HG02884 (cell line): ENCODE results near the gene MAPT.
"Not testable (repeated sequence)": the region's sequence is repeated elsewhere in the genome, so short reads cannot be mapped to it uniquely, and the experiment has no call there.

Experiments used
- ATAC-seq: cut with Tn5 transposase; IDR thresholded peaks from one replicate; pipeline ENCODE4 v1.9.1; 2021; ENCODE audit warnings: mild to moderate bottlenecking, moderate library complexity; ENCODE audit not compliant: unreplicated experiment

Gene MAPT

GRCh38 chr17:46002311-46002972 lies 108.1 kb downstream of the MAPT start:
- ATAC-seq = no peak

DNA sequence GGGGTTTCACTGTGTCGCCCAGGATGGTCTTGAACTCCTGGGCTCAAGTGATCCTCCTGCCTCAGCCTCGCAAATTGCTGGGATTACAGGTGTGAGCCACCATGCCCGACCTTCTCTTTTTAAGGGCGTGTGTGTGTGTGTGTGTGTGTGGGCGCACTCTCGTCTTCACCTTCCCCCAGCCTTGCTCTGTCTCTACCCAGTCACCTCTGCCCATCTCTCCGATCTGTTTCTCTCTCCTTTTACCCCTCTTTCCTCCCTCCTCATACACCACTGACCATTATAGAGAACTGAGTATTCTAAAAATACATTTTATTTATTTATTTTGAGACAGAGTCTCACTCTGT lies 108.6 kb downstream of the MAPT start:
- ATAC-seq = no peak

DNA sequence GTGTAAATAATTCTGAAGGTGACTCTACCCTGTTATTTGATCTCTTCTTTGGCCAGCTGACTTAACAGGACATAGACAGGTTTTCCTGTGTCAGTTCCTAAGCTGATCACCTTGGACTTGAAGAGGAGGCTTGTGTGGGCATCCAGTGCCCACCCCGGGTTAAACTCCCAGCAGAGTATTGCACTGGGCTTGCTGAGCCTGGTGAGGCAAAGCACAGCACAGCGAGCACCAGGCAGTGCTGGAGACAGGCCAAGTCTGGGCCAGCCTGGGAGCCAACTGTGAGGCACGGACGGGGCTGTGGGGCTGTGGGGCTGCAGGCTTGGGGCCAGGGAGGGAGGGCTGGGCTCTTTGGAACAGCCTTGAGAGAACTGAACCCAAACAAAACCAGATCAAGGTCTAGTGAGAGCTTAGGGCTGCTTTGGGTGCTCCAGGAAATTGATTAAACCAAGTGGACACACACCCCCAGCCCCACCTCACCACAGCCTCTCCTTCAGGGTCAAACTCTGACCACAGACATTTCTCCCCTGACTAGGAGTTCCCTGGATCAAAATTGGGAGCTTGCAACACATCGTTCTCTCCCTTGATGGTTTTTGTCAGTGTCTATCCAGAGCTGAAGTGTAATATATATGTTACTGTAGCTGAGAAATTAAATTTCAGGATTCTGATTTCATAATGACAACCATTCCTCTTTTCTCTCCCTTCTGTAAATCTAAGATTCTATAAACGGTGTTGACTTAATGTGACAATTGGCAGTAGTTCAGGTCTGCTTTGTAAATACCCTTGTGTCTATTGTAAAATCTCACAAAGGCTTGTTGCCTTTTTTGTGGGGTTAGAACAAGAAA lies 109.8 kb downstream of the MAPT start:
- no peak for ATAC-seq

DNA sequence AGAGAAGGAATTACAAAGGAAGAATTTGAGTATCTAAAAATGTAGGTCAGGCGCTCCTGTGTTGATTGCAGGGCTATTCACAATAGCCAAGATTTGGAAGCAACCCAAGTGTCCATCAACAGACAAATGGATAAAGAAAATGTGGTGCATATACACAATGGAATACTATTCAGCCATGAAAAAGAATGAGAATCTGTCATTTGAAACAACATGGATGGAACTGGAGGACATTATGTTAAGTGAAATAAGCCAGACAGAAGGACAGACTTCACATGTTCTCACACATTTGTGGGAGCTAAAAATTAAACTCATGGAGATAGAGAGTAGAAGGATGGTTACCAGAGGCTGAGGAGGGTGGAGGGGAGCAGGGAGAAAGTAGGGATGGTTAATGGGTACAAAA lies 111.7 kb downstream of the MAPT start:
- not testable (repeated sequence) for ATAC-seq

DNA sequence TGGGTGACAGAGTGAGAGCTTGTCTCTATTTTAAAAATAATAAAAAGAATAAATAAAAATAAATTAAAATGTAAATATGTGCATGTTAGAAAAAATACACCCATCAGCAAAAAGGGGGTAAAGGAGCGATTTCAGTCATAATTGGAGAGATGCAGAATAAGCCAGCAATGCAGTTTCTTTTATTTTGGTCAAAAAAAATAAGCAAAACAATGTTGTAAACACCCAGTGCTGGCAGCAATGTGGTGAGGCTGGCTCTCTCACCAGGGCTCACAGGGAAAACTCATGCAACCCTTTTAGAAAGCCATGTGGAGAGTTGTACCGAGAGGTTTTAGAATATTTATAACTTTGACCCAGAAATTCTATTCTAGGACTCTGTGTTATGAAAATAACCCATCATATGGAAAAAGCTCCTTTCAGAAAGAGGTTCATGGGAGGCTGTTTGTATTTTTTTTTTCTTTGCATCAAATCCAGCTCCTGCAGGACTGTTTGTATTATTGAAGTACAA lies 113.2 kb downstream of the MAPT start:
- ATAC-seq = no peak

DNA sequence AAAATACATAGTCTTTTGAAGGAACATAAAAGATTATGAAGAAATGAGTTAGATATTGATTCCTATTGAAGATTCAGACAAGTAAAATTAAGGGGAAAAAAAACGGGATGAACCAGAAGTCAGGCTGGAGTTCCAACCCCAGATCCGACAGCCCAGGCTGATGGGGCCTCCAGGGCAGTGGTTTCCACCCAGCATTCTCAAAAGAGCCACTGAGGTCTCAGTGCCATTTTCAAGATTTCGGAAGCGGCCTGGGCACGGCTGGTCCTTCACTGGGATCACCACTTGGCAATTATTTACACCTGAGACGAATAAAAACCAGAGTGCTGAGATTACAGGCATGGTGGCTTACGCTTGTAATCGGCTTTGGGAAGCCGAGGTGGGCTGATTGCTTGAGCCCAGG lies 114.2 kb downstream of the MAPT start:
- no peak for ATAC-seq

DNA sequence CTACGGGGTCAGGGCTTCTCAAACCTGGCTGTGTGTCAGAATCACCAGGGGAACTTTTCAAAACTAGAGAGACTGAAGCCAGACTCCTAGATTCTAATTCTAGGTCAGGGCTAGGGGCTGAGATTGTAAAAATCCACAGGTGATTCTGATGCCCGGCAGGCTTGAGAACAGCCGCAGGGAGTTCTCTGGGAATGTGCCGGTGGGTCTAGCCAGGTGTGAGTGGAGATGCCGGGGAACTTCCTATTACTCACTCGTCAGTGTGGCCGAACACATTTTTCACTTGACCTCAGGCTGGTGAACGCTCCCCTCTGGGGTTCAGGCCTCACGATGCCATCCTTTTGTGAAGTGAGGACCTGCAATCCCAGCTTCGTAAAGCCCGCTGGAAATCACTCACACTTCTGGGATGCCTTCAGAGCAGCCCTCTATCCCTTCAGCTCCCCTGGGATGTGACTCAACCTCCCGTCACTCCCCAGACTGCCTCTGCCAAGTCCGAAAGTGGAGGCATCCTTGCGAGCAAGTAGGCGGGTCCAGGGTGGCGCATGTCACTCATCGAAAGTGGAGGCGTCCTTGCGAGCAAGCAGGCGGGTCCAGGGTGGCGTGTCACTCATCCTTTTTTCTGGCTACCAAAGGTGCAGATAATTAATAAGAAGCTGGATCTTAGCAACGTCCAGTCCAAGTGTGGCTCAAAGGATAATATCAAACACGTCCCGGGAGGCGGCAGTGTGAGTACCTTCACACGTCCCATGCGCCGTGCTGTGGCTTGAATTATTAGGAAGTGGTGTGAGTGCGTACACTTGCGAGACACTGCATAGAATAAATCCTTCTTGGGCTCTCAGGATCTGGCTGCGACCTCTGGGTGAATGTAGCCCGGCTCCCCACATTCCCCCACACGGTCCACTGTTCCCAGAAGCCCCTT lies 115.6 kb downstream of the MAPT start:
- ATAC-seq = no peak

GRCh38 chr17:46010597-46011186 lies 116.3 kb downstream of the MAPT start:
- ATAC-seq = no peak

DNA sequence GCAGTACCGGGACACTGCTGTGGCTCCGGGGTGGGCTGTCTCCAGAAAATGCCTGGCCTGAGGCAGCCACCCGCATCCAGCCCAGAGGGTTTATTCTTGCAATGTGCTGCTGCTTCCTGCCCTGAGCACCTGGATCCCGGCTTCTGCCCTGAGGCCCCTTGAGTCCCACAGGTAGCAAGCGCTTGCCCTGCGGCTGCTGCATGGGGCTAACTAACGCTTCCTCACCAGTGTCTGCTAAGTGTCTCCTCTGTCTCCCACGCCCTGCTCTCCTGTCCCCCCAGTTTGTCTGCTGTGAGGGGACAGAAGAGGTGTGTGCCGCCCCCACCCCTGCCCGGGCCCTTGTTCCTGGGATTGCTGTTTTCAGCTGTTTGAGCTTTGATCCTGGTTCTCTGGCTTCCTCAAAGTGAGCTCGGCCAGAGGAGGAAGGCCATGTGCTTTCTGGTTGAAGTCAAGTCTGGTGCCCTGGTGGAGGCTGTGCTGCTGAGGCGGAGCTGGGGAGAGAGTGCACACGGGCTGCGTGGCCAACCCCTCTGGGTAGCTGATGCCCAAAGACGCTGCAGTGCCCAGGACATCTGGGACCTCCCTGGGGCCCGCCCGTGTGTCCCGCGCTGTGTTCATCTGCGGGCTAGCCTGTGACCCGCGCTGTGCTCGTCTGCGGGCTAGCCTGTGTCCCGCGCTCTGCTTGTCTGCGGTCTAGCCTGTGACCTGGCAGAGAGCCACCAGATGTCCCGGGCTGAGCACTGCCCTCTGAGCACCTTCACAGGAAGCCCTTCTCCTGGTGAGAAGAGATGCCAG lies 117.6 kb downstream of the MAPT start:
- ATAC-seq = no peak

DNA sequence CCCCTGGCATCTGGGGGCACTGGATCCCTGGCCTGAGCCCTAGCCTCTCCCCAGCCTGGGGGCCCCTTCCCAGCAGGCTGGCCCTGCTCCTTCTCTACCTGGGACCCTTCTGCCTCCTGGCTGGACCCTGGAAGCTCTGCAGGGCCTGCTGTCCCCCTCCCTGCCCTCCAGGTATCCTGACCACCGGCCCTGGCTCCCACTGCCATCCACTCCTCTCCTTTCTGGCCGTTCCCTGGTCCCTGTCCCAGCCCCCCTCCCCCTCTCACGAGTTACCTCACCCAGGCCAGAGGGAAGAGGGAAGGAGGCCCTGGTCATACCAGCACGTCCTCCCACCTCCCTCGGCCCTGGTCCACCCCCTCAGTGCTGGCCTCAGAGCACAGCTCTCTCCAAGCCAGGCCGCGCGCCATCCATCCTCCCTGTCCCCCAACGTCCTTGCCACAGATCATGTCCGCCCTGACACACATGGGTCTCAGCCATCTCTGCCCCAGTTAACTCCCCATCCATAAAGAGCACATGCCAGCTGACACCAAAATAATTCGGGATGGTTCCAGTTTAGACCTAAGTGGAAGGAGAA lies 118.2 kb downstream of the MAPT start:
- no peak for ATAC-seq

GRCh38 chr17:46013127-46013501 lies 118.8 kb downstream of the MAPT start:
- ATAC-seq = no peak

DNA sequence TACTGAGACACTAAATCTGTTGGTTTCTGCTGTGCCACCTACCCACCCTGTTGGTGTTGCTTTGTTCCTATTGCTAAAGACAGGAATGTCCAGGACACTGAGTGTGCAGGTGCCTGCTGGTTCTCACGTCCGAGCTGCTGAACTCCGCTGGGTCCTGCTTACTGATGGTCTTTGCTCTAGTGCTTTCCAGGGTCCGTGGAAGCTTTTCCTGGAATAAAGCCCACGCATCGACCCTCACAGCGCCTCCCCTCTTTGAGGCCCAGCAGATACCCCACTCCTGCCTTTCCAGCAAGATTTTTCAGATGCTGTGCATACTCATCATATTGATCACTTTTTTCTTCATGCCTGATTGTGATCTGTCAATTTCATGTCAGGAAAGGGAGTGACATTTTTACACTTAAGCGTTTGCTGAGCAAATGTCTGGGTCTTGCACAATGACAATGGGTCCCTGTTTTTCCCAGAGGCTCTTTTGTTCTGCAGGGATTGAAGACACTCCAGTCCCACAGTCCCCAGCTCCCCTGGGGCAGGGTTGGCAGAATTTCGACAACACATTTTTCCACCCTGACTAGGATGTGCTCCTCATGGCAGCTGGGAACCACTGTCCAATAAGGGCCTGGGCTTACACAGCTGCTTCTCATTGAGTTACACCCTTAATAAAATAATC lies 119.3 kb downstream of the MAPT start:
- no peak for ATAC-seq

- not testable (repeated sequence) for ATAC-seq
Observed at GRCh38 chr17:46019408-46019925, 125.1 kb downstream of the MAPT start.

DNA sequence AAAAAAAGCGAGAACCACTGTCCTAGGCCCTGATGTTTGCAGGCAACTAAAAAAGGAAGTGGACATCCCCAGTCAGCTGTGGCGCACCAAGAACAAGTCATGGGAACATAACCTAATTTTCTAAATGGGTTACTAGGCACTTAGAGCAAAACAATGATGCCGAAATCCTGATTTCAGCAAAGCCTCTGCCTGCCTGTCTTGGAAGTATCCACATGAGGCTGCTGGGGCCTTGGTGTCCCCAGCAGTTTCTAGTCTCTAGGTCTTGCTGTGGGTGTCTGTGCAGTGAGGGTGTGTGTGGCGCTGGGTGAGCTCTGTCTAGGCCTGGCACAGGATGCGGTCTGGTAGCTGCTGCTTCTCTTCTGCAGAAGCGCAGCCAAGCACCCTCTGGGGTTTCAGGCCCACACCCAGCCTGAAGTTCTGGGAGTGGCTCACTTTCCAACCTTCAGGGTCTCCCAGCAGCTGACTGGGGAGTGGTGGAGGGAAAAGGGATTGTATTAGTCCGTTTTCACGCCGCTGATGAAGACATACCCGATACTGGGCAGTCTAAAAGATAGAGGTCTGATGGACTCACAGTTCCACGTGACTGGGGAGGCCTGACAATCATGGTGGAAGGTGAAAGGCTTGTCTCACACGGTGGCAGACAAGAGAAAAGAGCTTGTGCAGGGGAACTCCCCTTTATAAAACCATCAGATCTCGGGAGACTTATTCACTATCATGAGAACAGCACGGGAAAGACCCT lies 125.8 kb downstream of the MAPT start:
- no peak for ATAC-seq

DNA sequence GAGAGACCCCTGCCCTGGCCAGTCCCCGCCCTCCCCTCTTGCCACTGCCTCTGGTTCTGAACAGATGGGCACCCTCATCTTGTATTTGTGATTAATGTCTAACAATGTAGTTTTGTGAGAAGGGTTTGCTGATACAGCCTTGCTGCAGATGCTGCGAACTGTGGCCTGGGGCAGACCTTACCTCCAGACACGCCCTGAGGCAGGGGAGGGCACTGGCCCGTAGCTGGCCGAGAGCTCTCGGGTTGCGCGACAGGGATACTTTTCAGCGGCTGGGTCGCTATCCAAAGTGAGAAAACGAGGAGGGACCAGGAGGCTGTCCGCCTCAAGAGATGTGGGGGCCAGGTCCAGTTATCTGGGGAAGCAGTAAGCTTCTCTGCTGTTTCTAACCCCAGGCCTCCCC lies 126.6 kb downstream of the MAPT start:
- no peak for ATAC-seq

DNA sequence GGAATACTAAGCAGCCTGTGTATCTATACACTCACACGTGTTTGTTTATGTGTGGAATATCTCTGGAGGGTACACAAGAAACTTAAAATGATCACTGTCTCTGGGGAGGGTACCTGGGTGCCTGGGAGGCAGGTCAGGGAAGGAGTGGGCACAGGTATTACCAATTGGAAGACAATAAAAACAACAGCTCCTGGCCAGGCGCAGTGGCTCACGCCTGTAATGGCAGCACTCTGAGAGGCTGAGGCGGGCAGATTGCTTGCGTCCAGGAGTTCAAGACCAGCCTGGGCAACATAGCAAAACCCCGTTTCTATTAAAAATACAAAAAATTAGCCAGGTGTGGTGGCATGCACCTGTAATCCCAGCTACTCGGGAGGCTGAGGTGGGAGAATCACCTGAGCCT lies 129.0 kb downstream of the MAPT start:
- ATAC-seq = not testable (repeated sequence)

DNA sequence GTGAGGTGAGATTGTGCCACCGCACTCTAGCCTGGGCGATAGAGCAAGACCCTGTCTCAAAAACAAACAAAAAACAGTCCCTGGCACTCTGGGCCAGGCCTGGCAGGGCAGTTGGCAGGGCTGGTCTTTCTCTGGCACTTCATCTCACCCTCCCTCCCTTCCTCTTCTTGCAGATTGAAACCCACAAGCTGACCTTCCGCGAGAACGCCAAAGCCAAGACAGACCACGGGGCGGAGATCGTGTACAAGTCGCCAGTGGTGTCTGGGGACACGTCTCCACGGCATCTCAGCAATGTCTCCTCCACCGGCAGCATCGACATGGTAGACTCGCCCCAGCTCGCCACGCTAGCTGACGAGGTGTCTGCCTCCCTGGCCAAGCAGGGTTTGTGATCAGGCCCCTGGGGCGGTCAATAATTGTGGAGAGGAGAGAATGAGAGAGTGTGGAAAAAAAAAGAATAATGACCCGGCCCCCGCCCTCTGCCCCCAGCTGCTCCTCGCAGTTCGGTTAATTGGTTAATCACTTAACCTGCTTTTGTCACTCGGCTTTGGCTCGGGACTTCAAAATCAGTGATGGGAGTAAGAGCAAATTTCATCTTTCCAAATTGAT lies 129.5 kb downstream of the MAPT start:
- ATAC-seq = no peak

- no peak for ATAC-seq
Observed at GRCh38 chr17:46024590-46024989, 130.2 kb downstream of the MAPT start.
